ENCODE results near the gene ACSL3. TPM values are rescaled to one million over a fixed set of nuclear protein-coding genes. Genes with fewer than 3 reads are reported as not detected.
"Not testable (repeated sequence)": the region's sequence is repeated elsewhere in the genome, so short reads cannot be mapped to it uniquely, and the experiment has no call there.

Gene ACSL3
- total and polyA plus RNA-seq, 3 donors from 2014 or later: 66.7 to 96.6 (median 87.4) TPM

- Histone ChIP-seq H3K36me3 (ENCODE audit: low read depth, missing control alignments) (no peaks in the 10 kb centered on the region), H3K27me3 (no peaks in the 10 kb centered on the region), H3K4me3 (no peak overlapping the region), H3K4me1 (no peaks in the 10 kb centered on the region), H3K27ac (no peak overlapping the region), H3K9me3 (no peaks in the 10 kb centered on the region)
- TF ChIP-seq CTCF (IDR thresholded peaks at IDR 0.05) (no peak), POLR2A (IDR thresholded peaks at IDR 0.05) (no peak)
- DNase-seq: no peak
- intact Hi-C loops (cut with DNase I; ENCODE audit: low total_unique reads): no loop called here
- whole genome bisulfite sequencing, 2 donors: 91% methylated on average over 3 of the region's 3 CpGs
Measured at GRCh38 chr2:222982909-222983265, 122.1 kb downstream of the ACSL3 start.

GRCh38 chr2:222984908-222985307 is 124.1 kb downstream of the ACSL3 start:
- DNase-seq: no peak
- H3K27me3 ChIP-seq: no peaks in the 10 kb centered on the region
- WGBS, 2 donors: 78 to 84% methylated on average over 2 of the region's 2 CpGs
- H3K36me3 ChIP-seq (ENCODE audit: low read depth, missing control alignments): no peaks in the 10 kb centered on the region
- intact Hi-C loops (cut with DNase I; ENCODE audit: low total_unique reads): no loop called here
- no peaks in the 10 kb centered on the region for H3K4me1 ChIP-seq
- H3K9me3 ChIP-seq: no peaks in the 10 kb centered on the region
- H3K27ac ChIP-seq: no peak overlapping the region
- TF ChIP-seq CTCF (IDR thresholded peaks at IDR 0.05) (no peak), POLR2A (IDR thresholded peaks at IDR 0.05) (no peak)
- no peak overlapping the region for H3K4me3 ChIP-seq

- TF ChIP-seq CTCF (IDR thresholded peaks at IDR 0.05) (no peak), POLR2A (IDR thresholded peaks at IDR 0.05) (no peak)
- intact Hi-C loops (cut with DNase I; ENCODE audit: low total_unique reads): no loop called here
- H3K4me1 ChIP-seq: no peaks in the 10 kb centered on the region
- H3K36me3 ChIP-seq (ENCODE audit: low read depth, missing control alignments): no peaks in the 10 kb centered on the region
- H3K4me3 ChIP-seq: no peak overlapping the region
- H3K27me3 ChIP-seq: no peaks in the 10 kb centered on the region
- H3K27ac ChIP-seq: no peak overlapping the region
- DNase-seq: no peak
- no peaks in the 10 kb centered on the region for H3K9me3 ChIP-seq
Measured at GRCh38 chr2:222989431-222989830, 128.6 kb downstream of the ACSL3 start.

- H3K4me1 ChIP-seq; H3K27ac ChIP-seq; intact Hi-C loops (cut with DNase I; ENCODE audit: low total_unique reads); H3K4me3 ChIP-seq; H3K9me3 ChIP-seq; H3K36me3 ChIP-seq (ENCODE audit: low read depth, missing control alignments); H3K27me3 ChIP-seq; DNase-seq: not testable (repeated sequence)
- 89 to 91% methylated on average over 4 of the region's 4 CpGs for WGBS, 2 donors
Measured at GRCh38 chr2:222990206-222990605, 129.4 kb downstream of the ACSL3 start.

DNA sequence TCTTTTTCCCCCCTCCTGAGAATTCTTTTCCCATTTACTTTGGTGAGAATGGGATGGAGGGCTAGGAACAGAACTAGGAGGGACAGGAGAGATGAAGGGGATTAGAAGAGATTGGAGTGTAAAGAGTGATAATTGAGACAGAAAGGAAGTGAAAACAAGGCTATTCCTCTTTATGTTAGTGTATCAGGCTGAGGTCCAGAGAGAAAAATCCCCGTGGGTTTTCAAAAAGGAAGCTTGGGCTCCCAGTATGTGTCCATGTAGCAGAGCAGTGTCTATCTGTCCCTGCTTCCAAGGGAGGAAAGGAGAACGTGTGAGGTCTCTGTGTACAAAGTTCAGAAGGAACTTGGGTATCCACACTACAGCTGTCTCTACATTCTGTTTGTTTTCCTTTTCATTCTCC is 131.3 kb downstream of the ACSL3 start:
- peak overlapping the region in 1 of 2 donors; percentile 83 for H3K27ac ChIP-seq
- no peak for TF ChIP-seq CTCF (IDR thresholded peaks at IDR 0.05)
- no peaks in the 10 kb centered on the region for H3K27me3 ChIP-seq
- intact Hi-C loops (cut with DNase I; ENCODE audit: low total_unique reads): no loop called here
- no peak overlapping the region for H3K4me3 ChIP-seq
- no peaks in the 10 kb centered on the region for H3K4me1 ChIP-seq
- WGBS, 2 donors: 38 to 43% methylated on average over 2 of the region's 2 CpGs
- DNase-seq: no peak
- no peaks in the 10 kb centered on the region for H3K9me3 ChIP-seq
- no peaks in the 10 kb centered on the region for H3K36me3 ChIP-seq (ENCODE audit: low read depth, missing control alignments)

Other genes starting within 250 kb of the ACSL3 start
- gene FARSB, start 204.9 kb upstream of the ACSL3 start, total RNA-seq: 10 to 100 TPM; 14.1 to 22.8 TPM
- gene FARSB, start 204.9 kb upstream of the ACSL3 start, polyA plus RNA-seq (ENCODE audit: insufficient read depth, low read depth, low replicate concordance): 35.0 TPM
- not detected for gene MOGAT1, start 189.4 kb upstream of the ACSL3 start, total RNA-seq
- gene MOGAT1, start 189.4 kb upstream of the ACSL3 start, polyA plus RNA-seq (ENCODE audit: insufficient read depth, low read depth, low replicate concordance): not detected
- 1 to 10 TPM; 2.3 to 2.5 TPM for gene KCNE4, start 191.2 kb downstream of the ACSL3 start, total RNA-seq
- 3.3 TPM for gene KCNE4, start 191.2 kb downstream of the ACSL3 start, polyA plus RNA-seq (ENCODE audit: insufficient read depth, low read depth, low replicate concordance)

Data from testis (tissue), 3 donors.